Tongue (tissue), 2 donors: ENCODE data around the gene COPG1. TPM values are rescaled to one million over a fixed set of nuclear protein-coding genes. Genes with fewer than 3 reads are reported as not detected.

Experiments used
- DNase-seq: peaks from one replicate; pipeline ENCODE4 v3.0.0-alpha.2; 2015
- total RNA-seq: library from RNA; depleted of rRNA; stranded (reverse); fragments of >200 nt; gene quantifications from one replicate; pipeline ENCODE4 v1.2.3, GENCODE V29; 2014

The COPG1 gene
- total RNA-seq, 1 donor from 2014 or later: 110 TPM

DNA sequence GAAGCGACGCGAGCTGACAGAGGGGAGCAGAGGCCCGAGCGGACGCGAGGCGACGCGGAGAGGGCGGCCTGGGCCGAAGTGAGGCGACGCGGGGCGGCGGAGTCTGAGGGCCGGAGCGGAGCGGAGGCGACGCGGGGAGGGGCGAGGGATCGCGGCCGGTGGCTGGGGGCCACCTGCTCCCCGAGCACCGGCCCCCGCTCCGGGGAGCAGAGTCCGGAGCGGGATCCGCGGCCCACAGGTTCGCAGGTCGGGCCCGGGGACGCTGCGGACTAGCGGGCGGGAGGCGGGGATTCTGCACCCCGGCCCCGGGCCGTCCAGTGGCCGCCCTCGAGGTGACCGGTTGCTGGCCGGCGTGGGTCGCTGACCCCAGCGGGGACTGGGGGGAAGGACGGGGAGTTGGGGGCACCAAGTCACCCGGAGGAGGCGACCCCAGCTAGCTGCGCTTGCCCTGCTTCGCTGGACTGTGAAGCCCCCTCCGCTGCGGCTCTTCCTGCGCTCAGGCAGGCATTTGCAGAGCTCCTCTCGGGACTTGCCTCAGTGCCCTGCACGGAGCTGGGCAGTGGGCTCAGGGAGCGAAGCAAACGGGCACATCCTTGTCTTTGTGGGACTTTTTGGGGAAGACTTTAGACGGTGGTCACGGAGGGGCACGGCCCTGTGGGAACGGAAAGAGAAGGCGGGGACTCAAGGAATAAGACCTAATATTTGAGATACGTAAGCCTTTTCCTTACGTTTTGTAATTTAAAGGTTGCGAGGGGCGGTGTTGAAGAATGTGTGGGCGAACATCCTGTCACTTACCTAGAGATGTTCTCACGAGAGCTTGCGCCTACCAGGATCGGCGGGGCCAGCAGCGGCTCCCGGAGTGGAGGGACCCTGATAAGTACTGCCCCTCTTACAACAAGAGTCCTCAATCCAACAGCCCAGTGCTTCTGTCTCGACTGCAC is 29.8 kb downstream of the COPG1 start:
- peak; percentile 57 for DNase-seq

DNA sequence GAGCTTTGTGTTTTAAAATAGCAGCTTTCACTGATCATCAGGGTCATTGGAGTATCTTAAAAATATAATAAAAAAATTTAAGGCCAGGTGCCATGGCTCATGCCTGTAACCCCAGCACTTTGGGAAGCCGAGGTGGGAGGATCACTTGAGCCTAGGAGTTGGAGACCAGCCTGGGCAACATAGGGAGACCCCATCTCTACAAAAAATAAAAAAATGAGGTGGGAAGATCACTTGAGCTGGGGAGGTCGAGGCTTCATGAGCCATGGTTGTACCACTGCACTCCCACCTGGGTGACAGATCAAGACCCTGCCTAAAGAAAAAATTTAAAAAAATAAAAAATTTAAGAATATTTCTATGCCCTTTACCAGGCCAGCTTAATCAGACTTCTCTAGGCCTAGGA is 30.8 kb downstream of the COPG1 start:
- no peak for DNase-seq

DNA sequence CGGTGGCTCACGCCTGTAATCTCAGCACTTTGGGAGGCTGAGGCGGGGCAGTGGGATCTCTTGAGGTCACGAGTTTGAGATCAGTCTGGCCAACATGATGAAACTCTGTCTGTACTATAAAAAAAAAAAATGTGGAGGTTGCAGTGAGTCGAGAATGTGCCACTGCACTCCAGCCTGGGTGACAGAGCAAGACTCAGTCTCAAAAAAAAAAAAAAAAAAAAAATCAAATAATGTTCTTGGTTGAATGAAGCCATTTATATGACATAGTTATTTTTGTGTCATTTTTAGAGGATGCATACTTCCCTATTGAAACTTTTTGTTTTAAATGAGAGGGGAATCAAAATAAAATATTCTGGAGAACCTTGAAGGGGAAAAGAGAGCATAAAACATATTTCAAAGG is 32.3 kb downstream of the COPG1 start:
- no peak for DNase-seq

DNA sequence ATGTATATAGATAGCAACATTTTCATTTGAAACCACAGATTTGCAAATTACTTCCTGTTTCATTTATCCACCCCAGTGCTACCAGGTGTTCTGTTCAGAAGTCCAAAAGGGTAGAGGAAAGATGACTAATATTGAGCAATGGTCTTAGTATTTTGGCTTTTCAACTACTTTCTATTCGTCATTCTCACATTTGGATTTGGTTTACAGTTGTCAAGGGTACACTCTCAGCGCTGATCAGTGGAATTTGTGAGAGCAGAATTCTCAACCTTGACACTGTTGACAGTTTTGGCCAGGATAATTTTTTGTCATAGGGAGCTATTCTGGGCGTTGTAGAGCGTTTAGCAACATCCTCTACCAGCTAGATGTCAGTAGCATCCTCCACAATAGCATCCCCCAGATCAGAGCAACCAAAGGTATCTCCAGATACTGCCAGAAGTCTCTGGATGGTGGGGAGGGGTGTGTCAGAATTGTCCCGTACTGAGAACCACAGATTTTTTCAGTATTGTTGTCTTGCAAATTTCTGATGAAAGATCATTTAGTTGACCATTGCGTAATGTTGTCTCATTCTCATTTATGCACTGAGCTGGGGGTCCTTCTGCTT is 33.4 kb downstream of the COPG1 start:
- no peak for DNase-seq

DNA sequence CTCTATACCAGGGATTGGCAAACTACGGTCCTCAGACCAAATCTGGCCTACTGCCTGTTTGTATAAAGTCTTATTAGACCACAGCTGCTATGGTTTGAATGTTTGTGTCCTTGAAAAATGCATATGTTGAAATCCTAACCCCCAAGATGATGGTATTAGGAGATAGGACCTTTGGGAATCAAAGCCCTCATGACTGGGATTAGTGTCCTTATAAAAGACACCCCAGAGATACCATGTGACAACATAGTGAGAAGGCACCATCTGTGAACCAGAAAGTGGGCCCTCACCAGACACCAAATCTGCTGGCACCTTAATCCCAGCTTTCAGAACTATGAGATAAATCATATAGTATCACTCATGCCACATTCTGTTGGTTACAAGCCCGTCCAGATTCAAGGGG is 36.7 kb downstream of the COPG1 start:
- DNase-seq: no peak

DNA sequence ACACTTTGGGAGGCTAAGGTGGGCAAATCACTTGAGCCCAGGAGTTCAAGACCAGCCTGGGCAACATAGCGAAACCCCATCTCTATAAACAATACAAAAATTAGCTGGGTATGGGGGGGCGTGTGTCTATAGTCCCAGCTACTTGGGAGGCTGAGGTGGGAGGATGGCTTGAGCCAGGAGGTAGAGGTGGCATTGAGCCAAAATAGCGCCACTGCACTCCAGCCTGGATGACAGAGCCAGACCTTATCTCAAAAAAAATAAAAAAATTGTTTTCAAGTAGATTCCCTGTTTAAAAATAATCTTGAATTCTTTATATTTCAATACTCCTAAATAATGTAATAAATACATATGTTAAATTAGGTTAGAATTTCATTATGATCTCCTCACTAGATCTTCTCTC is 39.0 kb downstream of the COPG1 start:
- DNase-seq: no peak

DNA sequence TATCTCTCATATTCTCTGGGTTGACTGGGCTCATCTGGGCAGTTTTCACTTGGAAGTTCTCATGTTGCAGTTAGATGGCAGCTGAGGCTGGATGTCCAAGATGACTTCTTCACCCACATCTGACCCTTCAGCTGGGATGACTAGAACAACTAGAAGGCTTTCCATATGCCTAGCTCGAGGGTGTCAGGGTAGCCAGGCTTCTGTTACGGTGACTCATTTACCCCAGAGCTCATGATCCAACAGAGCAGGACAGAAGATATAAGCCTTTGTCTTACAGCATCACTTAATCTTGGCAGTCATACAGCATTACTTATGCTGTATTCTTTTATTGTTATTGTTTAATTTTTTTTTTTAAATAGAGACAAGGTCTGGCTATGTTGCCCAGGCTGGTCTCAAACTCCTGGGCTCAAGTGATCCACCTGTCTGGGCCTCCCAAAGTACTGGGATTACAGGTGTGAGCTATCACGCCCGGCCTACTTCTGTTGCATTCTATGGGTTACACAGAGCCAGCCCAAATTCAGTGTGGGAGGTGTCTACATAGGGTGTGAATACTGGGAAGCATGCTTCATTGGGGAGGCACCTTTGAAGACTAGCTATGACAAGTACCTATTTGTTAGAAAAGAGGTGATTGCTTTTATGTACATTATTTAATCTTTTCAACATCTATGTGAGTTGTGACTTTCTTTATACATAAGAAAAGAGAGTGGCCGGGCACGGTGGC is 40.0 kb downstream of the COPG1 start:
- no peak for DNase-seq

DNA sequence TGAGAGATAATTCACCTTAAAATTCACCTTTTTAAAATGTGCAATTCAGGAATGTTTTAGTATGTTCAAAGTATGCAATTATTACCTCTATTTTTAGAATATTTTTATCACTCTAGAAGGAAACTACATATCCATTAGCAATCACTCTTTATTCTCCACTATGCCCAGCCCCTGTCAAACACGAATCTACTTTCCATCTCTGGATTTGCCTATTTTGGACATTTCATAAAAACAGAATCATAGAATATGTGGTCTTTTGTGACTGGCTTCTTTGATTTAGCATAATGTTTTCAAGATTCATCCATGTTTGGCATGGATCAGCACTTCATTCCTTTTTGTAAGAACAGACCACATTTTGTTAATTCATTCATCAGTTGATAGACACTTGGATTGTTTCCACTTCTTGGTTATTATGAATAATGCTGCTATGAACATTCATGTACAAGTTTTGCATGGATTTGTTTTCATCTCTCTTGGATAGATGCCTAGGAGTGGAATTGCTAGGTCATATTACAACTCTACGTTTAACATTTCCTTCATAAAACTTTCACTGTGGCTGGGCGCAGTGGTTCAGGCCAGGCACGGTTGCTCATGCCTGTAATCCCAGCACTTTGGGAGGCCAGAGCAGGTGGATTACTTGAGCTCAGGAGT is 42.0 kb downstream of the COPG1 start:
- DNase-seq: peak; percentile 78

DNA sequence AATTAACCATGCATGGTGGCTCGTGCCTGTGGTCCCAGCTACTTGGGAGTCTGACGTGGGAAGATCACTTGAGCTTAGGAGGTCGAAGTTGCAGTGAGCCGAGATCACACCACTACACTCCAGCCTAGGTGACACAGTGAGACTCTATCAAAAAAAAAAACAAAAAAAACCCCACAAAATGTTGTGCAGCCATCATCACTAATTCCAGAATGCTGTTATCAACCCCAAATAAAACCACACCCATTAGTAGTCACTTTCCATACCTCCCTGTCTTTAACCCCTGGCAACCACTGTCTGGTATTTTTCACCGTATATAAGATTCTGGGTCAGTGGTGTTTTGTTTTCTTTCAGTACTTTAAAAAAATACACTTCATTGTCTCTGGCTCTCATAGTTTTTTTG is 45.9 kb downstream of the COPG1 start:
- DNase-seq: no peak

DNA sequence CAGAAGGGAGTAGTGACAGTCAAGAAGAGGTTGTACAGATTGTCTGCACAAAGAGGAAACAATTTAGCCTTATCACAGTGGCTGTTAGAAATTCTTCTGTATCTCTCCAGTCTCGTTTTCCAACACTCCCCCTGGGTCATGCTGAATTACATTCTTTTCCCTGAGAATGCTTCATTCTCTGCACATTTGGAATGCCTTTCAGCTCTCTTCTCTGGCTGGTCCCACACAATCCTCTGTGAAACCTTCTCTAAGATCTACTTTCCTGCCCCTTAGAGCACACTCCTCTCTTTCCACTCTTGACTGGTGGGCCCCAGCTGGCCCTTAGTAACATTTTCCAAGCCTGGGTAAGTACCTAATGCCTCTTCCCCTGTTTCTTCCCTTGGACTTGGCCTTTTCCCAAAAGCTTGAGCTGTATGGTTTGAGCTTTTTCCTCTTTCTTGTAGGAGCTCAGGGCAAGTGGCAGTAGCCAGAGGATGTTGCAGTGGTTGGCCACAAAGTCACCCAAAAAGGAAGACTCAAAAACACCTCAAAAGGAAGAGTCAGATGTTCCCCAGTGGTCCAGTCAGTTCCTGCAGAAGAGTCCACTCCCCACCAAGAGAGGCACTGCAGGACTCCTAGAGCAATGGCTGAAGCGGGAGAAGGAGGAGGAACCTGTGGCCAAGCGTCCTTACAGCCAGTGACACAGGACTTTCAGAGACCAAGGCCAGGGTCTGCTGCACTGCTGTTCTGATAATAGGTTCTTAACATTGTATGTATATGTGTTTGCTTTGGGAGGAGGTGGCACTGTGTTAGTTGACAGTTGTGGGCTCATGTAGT is 54.9 kb downstream of the COPG1 start:
- DNase-seq: no peak

DNA sequence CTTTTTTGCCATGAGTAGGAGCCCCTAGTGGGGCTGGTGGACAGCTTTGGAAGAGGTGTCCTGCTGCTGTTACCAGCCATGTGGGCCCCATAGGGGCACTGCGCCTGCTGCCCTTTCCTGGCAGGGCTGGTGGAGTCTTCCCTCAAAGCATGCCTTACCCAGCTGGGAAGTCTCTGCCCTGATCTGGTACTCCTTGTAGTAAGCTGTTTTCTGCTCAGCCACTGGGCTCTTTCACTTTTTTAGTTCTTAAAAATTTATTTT is 55.5 kb downstream of the COPG1 start:
- DNase-seq: peak; percentile 13

DNA sequence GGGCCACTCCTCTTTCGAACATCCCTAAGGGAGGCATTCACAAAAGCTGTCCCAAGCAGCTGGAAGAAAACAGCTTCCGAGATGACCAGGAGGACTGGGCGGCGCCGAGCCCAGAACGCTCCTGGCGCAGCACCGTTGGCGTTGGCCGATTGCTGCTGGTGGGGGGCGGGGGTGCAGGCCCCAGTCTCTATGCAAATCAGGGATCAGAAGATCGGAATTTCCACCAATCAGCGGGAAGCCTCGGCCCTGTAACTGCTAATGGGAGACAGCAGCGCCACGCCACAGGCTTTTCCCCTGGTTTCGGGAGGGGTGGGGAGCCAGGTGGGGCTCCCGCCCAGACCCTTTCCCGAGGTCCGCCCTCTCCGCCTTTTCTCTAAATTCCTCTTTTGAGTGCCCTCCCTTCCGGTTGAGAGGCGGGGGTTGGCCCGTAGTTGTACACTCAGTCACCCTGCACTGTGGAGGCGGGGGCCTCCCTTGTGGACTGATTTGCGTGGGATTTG is 56.2 kb downstream of the COPG1 start:
- peak; percentile 95 for DNase-seq

DNA sequence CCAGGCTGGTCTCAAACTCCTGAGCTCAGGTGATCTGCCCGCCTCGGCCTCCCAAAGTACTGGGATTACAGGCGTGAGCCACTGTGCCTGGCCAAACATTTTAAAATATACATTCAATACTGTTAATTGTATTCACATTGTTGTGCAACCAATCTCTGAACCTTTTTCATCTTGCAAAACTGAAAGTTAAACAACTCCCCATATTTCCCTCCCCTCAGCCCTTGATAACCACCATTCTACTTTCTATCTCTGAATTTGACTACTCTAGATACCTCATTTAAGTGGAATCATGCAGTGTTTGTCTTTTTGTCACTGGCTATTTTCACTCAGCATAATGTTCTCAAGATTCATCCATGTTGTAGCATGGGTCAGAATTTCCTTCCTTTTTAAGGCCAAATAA is 59.2 kb downstream of the COPG1 start:
- no peak for DNase-seq

DNA sequence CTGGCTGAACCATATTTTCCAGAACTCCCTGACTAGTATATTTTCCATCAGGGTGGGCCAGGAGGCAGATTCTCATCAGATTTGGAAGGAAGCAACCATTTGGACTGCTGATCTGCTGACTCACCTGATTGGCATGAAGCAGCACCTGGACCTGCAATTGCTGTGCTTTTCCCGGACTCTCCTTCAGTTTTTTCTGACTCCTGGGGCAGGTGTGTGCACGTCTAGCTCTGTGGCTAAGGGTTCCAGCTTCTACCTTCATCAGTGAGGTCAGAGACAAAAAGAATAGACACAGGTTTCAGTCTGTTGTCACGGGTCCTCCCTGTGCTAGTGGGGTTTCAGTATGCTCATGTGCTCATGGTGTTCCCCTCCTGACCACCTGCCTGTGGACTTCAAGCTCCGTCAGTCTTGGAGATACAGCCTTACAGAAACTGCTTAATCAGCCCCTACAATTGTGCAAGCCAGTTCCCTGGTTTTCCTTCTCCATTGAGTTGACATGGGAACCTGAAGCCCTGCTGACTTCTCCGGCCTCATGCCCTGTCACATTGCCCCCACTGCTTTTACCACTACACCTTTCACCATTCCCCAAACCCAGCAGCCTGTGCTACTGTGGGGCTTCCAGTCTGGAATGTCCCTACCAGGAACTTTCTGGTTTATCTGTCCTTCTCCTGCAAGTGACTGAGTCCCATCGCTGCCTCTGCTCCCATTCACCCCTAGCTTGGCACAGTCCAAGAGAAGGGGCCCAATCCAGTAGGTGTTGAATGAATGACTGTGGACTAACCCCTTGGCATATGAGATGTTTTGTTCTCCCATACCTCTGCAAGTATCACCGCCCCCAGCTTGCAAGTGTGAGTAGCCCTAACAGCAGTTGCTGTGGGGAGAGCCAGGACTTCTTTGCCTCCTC is 61.0 kb downstream of the COPG1 start:
- peak; percentile 11 for DNase-seq

DNA sequence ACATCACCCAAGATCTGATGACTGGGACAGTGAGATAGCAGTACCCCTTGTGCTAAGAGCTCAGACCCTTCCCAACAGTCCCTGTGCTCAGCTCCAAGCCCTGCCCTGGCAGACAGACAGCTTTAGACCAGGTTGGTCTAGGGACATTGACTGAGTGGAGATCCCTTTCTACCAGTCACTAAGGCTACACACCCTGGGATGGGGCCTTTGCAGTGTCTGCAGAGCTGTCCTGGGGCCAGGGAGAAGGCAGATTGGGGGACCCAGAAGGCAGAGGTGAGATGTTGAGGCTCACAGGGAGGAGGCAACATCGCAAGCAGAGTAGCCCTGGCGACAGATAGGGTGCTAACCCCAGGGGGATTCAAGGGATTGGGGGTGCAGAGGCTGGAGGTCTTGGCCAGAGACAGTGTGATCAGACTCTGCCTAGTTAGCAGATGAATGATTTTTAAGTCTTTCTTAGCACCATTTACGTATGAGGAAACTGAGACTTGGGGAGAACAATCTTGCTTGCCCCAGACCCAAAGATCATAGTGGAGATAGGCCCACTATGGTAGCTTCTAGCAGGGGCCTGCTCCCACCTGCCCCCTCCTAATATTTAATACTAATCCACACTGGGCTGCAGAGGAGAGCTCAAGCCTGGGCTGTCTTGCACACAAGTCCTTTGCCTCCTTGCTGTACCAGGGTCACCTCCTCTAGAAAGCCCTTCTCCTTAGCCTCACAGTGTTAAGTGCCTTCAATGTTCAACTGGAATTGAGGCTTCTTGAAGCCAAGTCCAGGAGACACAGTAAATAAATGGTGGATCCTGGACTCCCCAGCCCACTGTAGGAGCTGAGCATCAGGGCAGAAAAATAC is 61.9 kb downstream of the COPG1 start:
- peak; percentile 9 for DNase-seq

DNA sequence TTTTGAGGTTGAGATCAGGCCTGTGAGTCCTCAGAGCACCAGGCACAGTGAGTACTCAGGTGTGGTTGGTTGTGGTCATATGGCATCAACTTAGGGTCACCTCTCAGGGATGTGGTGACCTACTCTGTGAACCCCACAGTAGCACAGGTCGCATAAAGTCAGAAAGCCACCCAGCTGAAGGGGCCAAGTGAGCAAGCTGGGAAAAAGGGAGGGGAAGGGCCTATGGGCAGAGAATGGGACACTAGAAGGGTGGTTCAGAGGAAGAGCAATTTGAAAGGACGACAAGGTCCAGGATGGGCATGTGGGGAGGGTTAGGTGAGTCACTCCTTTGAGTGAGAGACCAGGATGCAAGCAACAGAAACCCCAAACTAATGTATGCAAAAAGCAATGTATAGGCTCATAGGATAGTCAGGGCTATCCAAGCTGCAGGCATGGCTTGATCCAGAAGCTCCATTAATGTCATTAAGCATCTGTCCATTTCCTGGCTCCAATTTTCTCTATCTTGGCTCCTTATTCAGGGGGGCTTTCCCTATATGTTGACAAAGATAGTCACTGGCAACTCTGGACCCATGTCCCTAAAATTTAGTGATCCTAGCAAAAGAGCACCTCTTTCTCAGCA is 62.7 kb downstream of the COPG1 start:
- DNase-seq: peak; percentile 13

DNA sequence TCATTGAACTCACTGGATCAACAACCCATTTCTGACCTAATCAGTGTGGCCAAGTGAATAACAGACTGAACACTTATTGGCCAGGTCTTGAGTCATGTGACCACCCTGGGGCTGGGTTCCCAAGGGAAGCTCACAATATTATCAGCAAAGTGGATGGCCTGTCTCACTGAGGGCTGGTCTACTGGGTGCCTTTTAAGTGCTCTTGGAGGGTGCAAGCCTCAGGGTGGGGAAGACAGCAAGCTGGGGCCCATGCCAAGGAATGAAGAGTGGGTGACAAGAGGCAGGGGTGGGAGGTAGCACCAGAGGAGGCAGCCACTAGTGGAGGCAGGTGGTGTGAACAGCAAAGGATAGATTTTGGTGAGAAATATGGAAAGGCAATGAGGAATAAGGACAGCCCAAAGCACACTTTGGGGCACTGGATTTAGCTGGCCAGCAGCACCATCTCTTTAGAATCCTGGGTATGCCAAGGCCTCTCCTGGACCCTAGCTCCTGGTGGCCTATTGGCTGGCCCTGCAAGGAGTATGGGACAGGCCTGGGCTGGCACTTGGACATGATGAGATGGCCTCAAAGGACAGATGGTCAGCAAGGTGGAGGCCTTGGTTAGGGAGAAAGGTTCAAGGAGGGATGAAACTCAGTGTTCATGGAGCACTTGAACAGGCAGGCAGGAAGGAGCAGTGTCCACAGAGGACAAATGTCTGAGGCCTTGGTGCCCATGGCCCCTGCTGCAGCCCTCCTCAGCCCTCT is 63.4 kb downstream of the COPG1 start:
- DNase-seq: peak; percentile 25

DNA sequence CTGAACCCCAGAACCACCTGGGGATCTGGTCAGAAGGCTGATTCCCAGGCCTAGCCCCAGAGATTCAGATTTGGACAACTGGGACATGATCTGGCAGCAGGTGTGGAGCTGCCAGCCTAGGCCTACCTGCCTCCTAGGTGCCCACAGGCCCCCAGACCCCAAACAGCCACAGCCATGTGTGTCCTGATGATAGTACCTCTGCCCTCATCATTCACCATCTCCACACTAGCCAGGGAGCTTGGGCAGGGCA is 63.9 kb downstream of the COPG1 start:
- DNase-seq: peak; percentile 17
